Purkinje cell (primary cell): ENCODE results near the gene SRPK2. TPM values are rescaled to one million over a fixed set of nuclear protein-coding genes. Genes with fewer than 3 reads are reported as not detected.

Source experiments
- polyA plus RNA-seq: library from polyadenylated mRNA; unstranded; fragments of >200 nt; fragmentation: Nextera tagmentation; gene quantifications from 2 replicates; pipeline ENCODE4 v1.2.1, GENCODE V29; 2014

SRPK2 gene
- 109 and 181 TPM in 2 replicates for polyA plus RNA-seq

DNA sequence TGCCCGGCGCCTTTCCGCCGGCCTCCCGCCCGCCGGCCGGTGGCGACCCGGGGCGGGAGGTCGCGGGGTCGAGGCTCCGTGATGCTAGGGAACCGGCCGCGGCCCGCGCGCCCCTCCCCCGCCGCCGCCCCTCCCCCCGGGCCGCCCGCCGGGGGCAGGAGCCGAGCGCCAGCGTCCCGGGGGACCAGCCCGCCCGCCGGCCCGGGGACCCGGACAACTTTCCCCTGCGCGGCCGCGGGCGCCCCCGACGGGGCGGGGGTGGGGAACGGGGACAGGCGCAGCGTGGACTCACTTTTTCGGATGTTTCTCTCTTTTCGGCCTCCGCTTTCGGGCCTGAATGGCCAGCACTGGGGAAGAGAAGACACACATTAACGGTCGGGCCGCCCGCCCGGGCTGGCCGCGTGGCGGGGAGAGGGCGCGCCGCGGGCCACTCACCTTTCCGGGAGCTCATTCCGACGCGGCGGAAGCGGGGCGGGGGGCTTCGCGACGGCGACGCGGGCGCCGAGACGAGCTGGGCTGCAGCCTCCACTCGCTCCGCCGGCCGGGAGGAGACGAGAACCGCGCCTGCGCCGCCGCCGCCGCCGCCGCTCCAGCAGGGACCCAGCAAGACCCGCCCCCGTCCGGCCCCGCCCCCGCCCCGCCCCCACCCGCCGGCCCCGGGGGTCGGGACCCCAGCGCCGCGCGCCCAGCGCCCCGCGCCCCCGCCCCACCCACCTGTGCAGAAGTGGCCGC lies at the start of gene SRPK2:
TSS of gene SRPK2 (minus strand) at position 566 of the 732 bp plus-strand sequence.

Other genes starting within 250 kb of the SRPK2 start
- 3.7 and 6.6 TPM in 2 replicates for gene PUS7, start 133.3 kb upstream of the SRPK2 start, polyA plus RNA-seq
- gene RINT1, start 143.3 kb upstream of the SRPK2 start, polyA plus RNA-seq: 14.3 and 22.3 TPM in 2 replicates
- gene EFCAB10, start 192.6 kb upstream of the SRPK2 start, polyA plus RNA-seq: 1.3 and 4.4 TPM in 2 replicates